ENCODE data around the gene TPSG1.

The TPSG1 gene

GRCh38 chr16:1172651-1173050 is 52.4 kb downstream of the TPSG1 start:
- H3K9me2 ChIP-seq (replicated peaks; ENCODE audit: insufficient read depth, low read length): no peaks in the 10 kb centered on the region
- no peaks in the 10 kb centered on the region for H3K36me3 ChIP-seq (replicated peaks; ENCODE audit: insufficient read depth, low read length)
- H3K4me3 ChIP-seq (ENCODE audit: low read length): no peak overlapping the region
- no peak for DNase-seq
- H3K4me1 ChIP-seq (ENCODE audit: low read length): no peaks in the 10 kb centered on the region
- H3F3A ChIP-seq (ENCODE audit: insufficient read depth, low read length): no peaks in the 10 kb centered on the region
- no peaks in the 10 kb centered on the region for H4K20me1 ChIP-seq (ENCODE audit: insufficient read depth, low read length)
- H3K79me2 ChIP-seq (ENCODE audit: low read length): no peaks in the 10 kb centered on the region
- no peak for TF ChIP-seq CTCF (IDR thresholded peaks at IDR 0.05; ENCODE audit: low read length)
- no peak for TF ChIP-seq EZH2 (optimal IDR thresholded peaks at IDR 0.05; ENCODE audit: low read depth, low read length)
- TF ChIP-seq EZH2phosphoT487 (IDR thresholded peaks at IDR 0.05; ENCODE audit: low read length): no peak
- H2AFZ ChIP-seq (ENCODE audit: low read length): no peak overlapping the region
- H3K27me3 ChIP-seq (replicated peaks; ENCODE audit: insufficient read depth, low read length): peaks cover 84% of the 10 kb centered on the region
- no peak overlapping the region for H3K9ac ChIP-seq (ENCODE audit: low read length)
- no peaks in the 10 kb centered on the region for H3K9me3 ChIP-seq (replicated peaks; ENCODE audit: insufficient read depth, low read length)
- no peak overlapping the region for H3K27ac ChIP-seq (ENCODE audit: low read length)
- H3K4me2 ChIP-seq (ENCODE audit: low read depth, low read length): no peak overlapping the region

GRCh38 chr16:1171854-1172428 is 53.1 kb downstream of the TPSG1 start:
- Histone ChIP-seq H4K20me1 (ENCODE audit: insufficient read depth, low read length) (no peaks in the 10 kb centered on the region), H3K27me3 (replicated peaks; ENCODE audit: insufficient read depth, low read length) (peaks cover 84% of the 10 kb centered on the region), H3F3A (ENCODE audit: insufficient read depth, low read length) (no peaks in the 10 kb centered on the region), H3K27ac (ENCODE audit: low read length) (no peak overlapping the region), H3K36me3 (replicated peaks; ENCODE audit: insufficient read depth, low read length) (no peaks in the 10 kb centered on the region), H3K4me2 (ENCODE audit: low read depth, low read length) (no peak overlapping the region), H3K79me2 (ENCODE audit: low read length) (no peaks in the 10 kb centered on the region), H2AFZ (ENCODE audit: low read length) (no peak overlapping the region), H3K9me2 (replicated peaks; ENCODE audit: insufficient read depth, low read length) (no peaks in the 10 kb centered on the region), H3K9ac (ENCODE audit: low read length) (no peak overlapping the region), H3K9me3 (replicated peaks; ENCODE audit: insufficient read depth, low read length) (no peaks in the 10 kb centered on the region), H3K4me1 (ENCODE audit: low read length) (no peaks in the 10 kb centered on the region), H3K4me3 (ENCODE audit: low read length) (no peak overlapping the region)
- DNase-seq: no peak
- TF ChIP-seq EZH2 (optimal IDR thresholded peaks at IDR 0.05; ENCODE audit: low read depth, low read length) (peak; percentile 41), CTCF (IDR thresholded peaks at IDR 0.05; ENCODE audit: low read length) (no peak)
